AG04450 (cell line): Measurements from ENCODE around the gene SHISAL2B. TPM values are rescaled to one million over a fixed set of nuclear protein-coding genes. Genes with fewer than 3 reads are reported as not detected.
"Not testable (repeated sequence)": the region's sequence is repeated elsewhere in the genome, so short reads cannot be mapped to it uniquely, and the experiment has no call there.

Experiments used
- CTCF ChIA-PET: fragments of 300-600, 350-600 bp; formaldehyde crosslinking; extraction: SDS; loops from one replicate; lab custom pipeline; 2022; ENCODE audit warnings: antibody characterized with exemption, inconsistent platforms; lab: Charles Lee
- POLR2A ChIA-PET: fragments of 350-600 bp; formaldehyde crosslinking; extraction: SDS; loops from one replicate; lab custom pipeline; 2021; ENCODE audit warnings: antibody characterized with exemption, inconsistent platforms; lab: Yijun Ruan, JAX
- DNase-seq: peaks from one replicate; pipeline ENCODE4 v3.0.0-alpha.2; 2011; ENCODE audit warnings: low read depth, low spot score
- H3K27ac ChIP-seq: one replicate; pipeline ENCODE4 v1.5.1; 2012; ENCODE audit warnings: low read depth, low read length, control low read depth
- H3K27me3 ChIP-seq: one replicate; pipeline ENCODE4 v1.6.0; 2012; ENCODE audit warnings: low read length; ENCODE audit not compliant: control insufficient read depth, insufficient read depth
- H3K4me3 ChIP-seq: 2 replicates; pipeline ENCODE4 v1.5.1; 2011; ENCODE audit warnings: mild to moderate bottlenecking, low read depth, low read length, control low read depth
- H3K9me3 ChIP-seq: 2 replicates; pipeline ENCODE4 v1.5.1; 2012; ENCODE audit warnings: low read length; ENCODE audit not compliant: control insufficient read depth, insufficient read depth
- CTCF ChIP-seq: IDR thresholded peaks from 2 replicates; pipeline ENCODE4 v1.5.1; 2011; ENCODE audit warnings: low read depth, low read length, control low read depth, inconsistent platforms
- polyA plus RNA-seq: library from polyadenylated mRNA; depleted of rRNA; stranded (reverse); fragments of >200 nt; gene quantifications from 2 replicates; pipeline ENCODE4 v1.2.3, GENCODE V29; 2011

Gene SHISAL2B
- polyA plus RNA-seq, 1 experiment, result not detected

- ChIA-PET POLR2A (no interaction called here), CTCF (no interaction called here)
- no peaks in the 10 kb centered on the region; the same call in 1 of the 2 replicates for H3K9me3 ChIP-seq
- DNase-seq, result no peak
- H3K27ac ChIP-seq, result no peak overlapping the region
- H3K4me3 ChIP-seq, result no peak overlapping the region
- no peak for TF ChIP-seq CTCF
- peaks cover 67% of the 10 kb centered on the region for H3K27me3 ChIP-seq
These were observed 1.3 kb upstream of the SHISAL2B start for GRCh38 chr5:64688965-64689364.

- H3K27ac ChIP-seq, result no peak overlapping the region
- H3K4me3 ChIP-seq, result peak overlapping the region; percentile 38; the same call in 1 of the 2 replicates
- no peaks in the 10 kb centered on the region; the same call in 1 of the 2 replicates for H3K9me3 ChIP-seq
- ChIA-PET CTCF (no interaction called here), POLR2A (no interaction called here)
- no peak for DNase-seq
- peaks cover 61% of the 10 kb centered on the region for H3K27me3 ChIP-seq
- no peak for TF ChIP-seq CTCF
These were observed 243 bp upstream of the SHISAL2B start for GRCh38 chr5:64690104-64690416.

GRCh38 chr5:64691291-64691690 is 988 bp downstream of the SHISAL2B start:
- TF ChIP-seq CTCF, result no peak

GRCh38 chr5:64693636-64694035 is 3.3 kb downstream of the SHISAL2B start:
- peaks cover 38% of the 10 kb centered on the region for H3K27me3 ChIP-seq
- H3K9me3 ChIP-seq, result no peaks in the 10 kb centered on the region; the same call in 1 of the 2 replicates
- no peak for TF ChIP-seq CTCF
- DNase-seq, result no peak
- ChIA-PET CTCF (no interaction called here), POLR2A (no interaction called here)
- no peak overlapping the region for H3K4me3 ChIP-seq
- H3K27ac ChIP-seq, result no peak overlapping the region

More at GRCh38 chr5:64691291-64691690, 988 bp downstream of the SHISAL2B start:
- Histone ChIP-seq H3K27ac (no peak overlapping the region), H3K4me3 (no peak overlapping the region), H3K9me3 (no peaks in the 10 kb centered on the region; the same call in 1 of the 2 replicates), H3K27me3 (peaks cover 49% of the 10 kb centered on the region)
- CTCF ChIA-PET, result no interaction called here
- DNase-seq, result no peak
- POLR2A ChIA-PET, result no interaction called here

- peaks cover 13% of the 10 kb centered on the region for H3K27me3 ChIP-seq
- CTCF ChIA-PET, POLR2A ChIA-PET, DNase-seq, H3K9me3 ChIP-seq, H3K4me3 ChIP-seq, H3K27ac ChIP-seq: not testable (repeated sequence)
These were observed 6.1 kb downstream of the SHISAL2B start for GRCh38 chr5:64696414-64696813.

- TF ChIP-seq CTCF, result no peak
- POLR2A ChIA-PET, result no interaction called here
- peaks cover 2% of the 10 kb centered on the region for H3K27me3 ChIP-seq
These were observed 10.5 kb downstream of the SHISAL2B start for GRCh38 chr5:64700765-64701164.

GRCh38 chr5:64706074-64706473 is 15.8 kb downstream of the SHISAL2B start:
- CTCF ChIA-PET, H3K27me3 ChIP-seq, H3K27ac ChIP-seq, H3K4me3 ChIP-seq, DNase-seq, POLR2A ChIA-PET, H3K9me3 ChIP-seq: not testable (repeated sequence)

More at GRCh38 chr5:64700765-64701164, 10.5 kb downstream of the SHISAL2B start:
- no peak overlapping the region for H3K27ac ChIP-seq
- CTCF ChIA-PET, result no interaction called here
- H3K4me3 ChIP-seq, result no peak overlapping the region
- no peak for DNase-seq
- no peaks in the 10 kb centered on the region for H3K9me3 ChIP-seq
